Measurements from ENCODE around the gene PRKD3. TPM values are rescaled to one million over a fixed set of nuclear protein-coding genes. Genes with fewer than 3 reads are reported as not detected.
"Not testable (repeated sequence)": the region's sequence is repeated elsewhere in the genome, so short reads cannot be mapped to it uniquely, and the experiment has no call there.

Gene PRKD3
- total RNA-seq, 2 donors from 2014 or later, result 21.1 to 28.7 TPM

- Histone ChIP-seq H3K27ac (no peak overlapping the region), H3K36me3 (no peaks in the 10 kb centered on the region), H3K4me3 (no peak overlapping the region), H3K9me3 (no peaks in the 10 kb centered on the region), H3K27me3 (no peaks in the 10 kb centered on the region), H3K9ac (ENCODE audit: low read depth in 2 of 2, low read length in 2 of 2) (no peak overlapping the region), H3K4me1 (peaks cover under 1% of the 10 kb centered on the region)
- intact Hi-C loops (cut with DNase I), result no loop called here
- no peak for DNase-seq
- no peak for TF ChIP-seq CTCF (IDR thresholded peaks at IDR 0.05)
Measured at GRCh38 chr2:37300578-37300977, 24.1 kb downstream of the PRKD3 start.

- Histone ChIP-seq H3K27ac (no peak overlapping the region), H3K9me3 (no peaks in the 10 kb centered on the region), H3K4me3 (no peak overlapping the region), H3K4me1 (peaks cover 4% of the 10 kb centered on the region), H3K9ac (ENCODE audit: low read depth in 2 of 2, low read length in 2 of 2) (no peak overlapping the region), H3K36me3 (no peaks in the 10 kb centered on the region), H3K27me3 (no peaks in the 10 kb centered on the region)
- DNase-seq, result no peak
- TF ChIP-seq CTCF (IDR thresholded peaks at IDR 0.05), result no peak
- intact Hi-C loops (cut with DNase I), result no loop called here
Measured at GRCh38 chr2:37300146-37300545, 24.5 kb downstream of the PRKD3 start.

- Histone ChIP-seq H3K9ac (ENCODE audit: low read depth in 2 of 2, low read length in 2 of 2) (no peak overlapping the region), H3K4me3 (no peak overlapping the region), H3K4me1 (peaks cover 4% of the 10 kb centered on the region), H3K9me3 (no peaks in the 10 kb centered on the region), H3K27me3 (no peaks in the 10 kb centered on the region), H3K36me3 (no peaks in the 10 kb centered on the region), H3K27ac (no peak overlapping the region)
- no peak for TF ChIP-seq CTCF (IDR thresholded peaks at IDR 0.05)
- no peak for DNase-seq
- intact Hi-C loops (cut with DNase I), result no loop called here
Measured at GRCh38 chr2:37297632-37298031, 27.0 kb downstream of the PRKD3 start.

- Histone ChIP-seq H3K27me3 (no peaks in the 10 kb centered on the region), H3K9ac (ENCODE audit: low read depth in 2 of 2, low read length in 2 of 2) (no peak overlapping the region), H3K27ac (no peak overlapping the region), H3K9me3 (no peaks in the 10 kb centered on the region), H3K4me1 (peaks cover 4% of the 10 kb centered on the region), H3K4me3 (no peak overlapping the region), H3K36me3 (no peaks in the 10 kb centered on the region)
- TF ChIP-seq CTCF (IDR thresholded peaks at IDR 0.05), result no peak
- intact Hi-C loops (cut with DNase I), result no loop called here
- DNase-seq, result no peak
Measured at GRCh38 chr2:37295469-37296073, 29.1 kb downstream of the PRKD3 start.

GRCh38 chr2:37294858-37295257, 29.8 kb downstream of the PRKD3 start:
- H3K36me3 ChIP-seq; H3K27me3 ChIP-seq; intact Hi-C loops (cut with DNase I); H3K4me1 ChIP-seq; H3K27ac ChIP-seq; H3K9ac ChIP-seq (ENCODE audit: low read depth in 2 of 2, low read length in 2 of 2); DNase-seq; H3K9me3 ChIP-seq; H3K4me3 ChIP-seq: not testable (repeated sequence)

GRCh38 chr2:37291680-37292079, 33.0 kb downstream of the PRKD3 start:
- no peak for DNase-seq
- Histone ChIP-seq H3K9me3 (no peaks in the 10 kb centered on the region), H3K36me3 (no peaks in the 10 kb centered on the region), H3K27ac (no peak overlapping the region), H3K27me3 (no peaks in the 10 kb centered on the region), H3K4me3 (no peak overlapping the region), H3K4me1 (peaks cover 4% of the 10 kb centered on the region), H3K9ac (ENCODE audit: low read depth in 2 of 2, low read length in 2 of 2) (no peak overlapping the region)
- intact Hi-C loops (cut with DNase I), result no loop called here
- TF ChIP-seq CTCF (IDR thresholded peaks at IDR 0.05), result no peak

All from colonic mucosa (tissue), 4 donors.